Measurements from ENCODE around the gene RAVER2.
"Not testable (repeated sequence)": the region's sequence is repeated elsewhere in the genome, so short reads cannot be mapped to it uniquely, and the experiment has no call there.

RAVER2 gene

GRCh38 chr1:64748222-64748621 lies 3.3 kb downstream of the RAVER2 start:
- no peak for DNase-seq

- no peak for DNase-seq
Observed at GRCh38 chr1:64748706-64749105, 3.8 kb downstream of the RAVER2 start.

GRCh38 chr1:64750092-64750491 lies 5.2 kb downstream of the RAVER2 start:
- DNase-seq = no peak

GRCh38 chr1:64750875-64751274 lies 6.0 kb downstream of the RAVER2 start:
- no peak for DNase-seq

GRCh38 chr1:64754173-64754572 lies 9.3 kb downstream of the RAVER2 start:
- DNase-seq = no peak

- no peak for DNase-seq
Observed at GRCh38 chr1:64755361-64755760, 10.5 kb downstream of the RAVER2 start.

GRCh38 chr1:64756770-64757169 lies 11.9 kb downstream of the RAVER2 start:
- DNase-seq = no peak

GRCh38 chr1:64757213-64757612 lies 12.3 kb downstream of the RAVER2 start:
- DNase-seq = no peak

GRCh38 chr1:64758233-64758632 lies 13.4 kb downstream of the RAVER2 start:
- DNase-seq = no peak

GRCh38 chr1:64759968-64760367 lies 15.1 kb downstream of the RAVER2 start:
- DNase-seq = no peak

GRCh38 chr1:64765012-64765411 lies 20.1 kb downstream of the RAVER2 start:
- no peak for DNase-seq

- no peak for DNase-seq
Observed at GRCh38 chr1:64765826-64766225, 21.0 kb downstream of the RAVER2 start.

GRCh38 chr1:64766429-64766828 lies 21.6 kb downstream of the RAVER2 start:
- no peak for DNase-seq

GRCh38 chr1:64769482-64769881 lies 24.6 kb downstream of the RAVER2 start:
- DNase-seq = no peak

- DNase-seq = no peak
Observed at GRCh38 chr1:64769971-64770370, 25.1 kb downstream of the RAVER2 start.

GRCh38 chr1:64773306-64773705 lies 28.4 kb downstream of the RAVER2 start:
- not testable (repeated sequence) for DNase-seq

GRCh38 chr1:64775113-64775512 lies 30.2 kb downstream of the RAVER2 start:
- no peak for DNase-seq

- DNase-seq = not testable (repeated sequence)
Observed at GRCh38 chr1:64782044-64782443, 37.2 kb downstream of the RAVER2 start.

- DNase-seq = not testable (repeated sequence)
Observed at GRCh38 chr1:64782848-64783247, 38.0 kb downstream of the RAVER2 start.

- no peak for DNase-seq
Observed at GRCh38 chr1:64790832-64791487, 46.1 kb downstream of the RAVER2 start.

GRCh38 chr1:64798872-64799271 lies 54.0 kb downstream of the RAVER2 start:
- DNase-seq = no peak

GRCh38 chr1:64801851-64802523 lies 57.1 kb downstream of the RAVER2 start:
- DNase-seq = no peak

GRCh38 chr1:64809309-64809708 lies 64.4 kb downstream of the RAVER2 start:
- DNase-seq = no peak

GRCh38 chr1:64810001-64810400 lies 65.1 kb downstream of the RAVER2 start:
- no peak for DNase-seq

- no peak for DNase-seq
Observed at GRCh38 chr1:64811131-64811530, 66.3 kb downstream of the RAVER2 start.

Data from activated CD4-positive, CD25-positive, alpha-beta regulatory T cell (primary cell).